Fibroblast of mammary gland (primary cell): Measurements from ENCODE around the gene HSD17B1.

Experiments
- DNase-seq: peaks from one replicate; pipeline ENCODE4 v3.0.0-alpha.2; 2010; ENCODE audit warnings: low read depth
- H3K4me3 ChIP-seq: 2 replicates; pipeline ENCODE4 v1.5.1; 2011; ENCODE audit warnings: low read depth, mild to moderate bottlenecking, low read length, moderate library complexity; ENCODE audit not compliant: control insufficient read depth
- TF ChIP-seq, protein P1 (sequence below): conservative IDR thresholded peaks from 2 replicates; pipeline ENCODE4 v1.5.1; 2011; ENCODE audit warnings: low read depth, low read length, inconsistent platforms; ENCODE audit not compliant: control insufficient read depth, insufficient read depth

The HSD17B1 gene

GRCh38 chr17:42566215-42566882 lies 13.6 kb downstream of the HSD17B1 start:
- H3K4me3 ChIP-seq = peak overlapping the region; percentile 85
- TF ChIP-seq, protein P1, sequence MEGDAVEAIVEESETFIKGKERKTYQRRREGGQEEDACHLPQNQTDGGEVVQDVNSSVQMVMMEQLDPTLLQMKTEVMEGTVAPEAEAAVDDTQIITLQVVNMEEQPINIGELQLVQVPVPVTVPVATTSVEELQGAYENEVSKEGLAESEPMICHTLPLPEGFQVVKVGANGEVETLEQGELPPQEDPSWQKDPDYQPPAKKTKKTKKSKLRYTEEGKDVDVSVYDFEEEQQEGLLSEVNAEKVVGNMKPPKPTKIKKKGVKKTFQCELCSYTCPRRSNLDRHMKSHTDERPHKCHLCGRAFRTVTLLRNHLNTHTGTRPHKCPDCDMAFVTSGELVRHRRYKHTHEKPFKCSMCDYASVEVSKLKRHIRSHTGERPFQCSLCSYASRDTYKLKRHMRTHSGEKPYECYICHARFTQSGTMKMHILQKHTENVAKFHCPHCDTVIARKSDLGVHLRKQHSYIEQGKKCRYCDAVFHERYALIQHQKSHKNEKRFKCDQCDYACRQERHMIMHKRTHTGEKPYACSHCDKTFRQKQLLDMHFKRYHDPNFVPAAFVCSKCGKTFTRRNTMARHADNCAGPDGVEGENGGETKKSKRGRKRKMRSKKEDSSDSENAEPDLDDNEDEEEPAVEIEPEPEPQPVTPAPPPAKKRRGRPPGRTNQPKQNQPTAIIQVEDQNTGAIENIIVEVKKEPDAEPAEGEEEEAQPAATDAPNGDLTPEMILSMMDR = no peak
- no peak for DNase-seq

DNA sequence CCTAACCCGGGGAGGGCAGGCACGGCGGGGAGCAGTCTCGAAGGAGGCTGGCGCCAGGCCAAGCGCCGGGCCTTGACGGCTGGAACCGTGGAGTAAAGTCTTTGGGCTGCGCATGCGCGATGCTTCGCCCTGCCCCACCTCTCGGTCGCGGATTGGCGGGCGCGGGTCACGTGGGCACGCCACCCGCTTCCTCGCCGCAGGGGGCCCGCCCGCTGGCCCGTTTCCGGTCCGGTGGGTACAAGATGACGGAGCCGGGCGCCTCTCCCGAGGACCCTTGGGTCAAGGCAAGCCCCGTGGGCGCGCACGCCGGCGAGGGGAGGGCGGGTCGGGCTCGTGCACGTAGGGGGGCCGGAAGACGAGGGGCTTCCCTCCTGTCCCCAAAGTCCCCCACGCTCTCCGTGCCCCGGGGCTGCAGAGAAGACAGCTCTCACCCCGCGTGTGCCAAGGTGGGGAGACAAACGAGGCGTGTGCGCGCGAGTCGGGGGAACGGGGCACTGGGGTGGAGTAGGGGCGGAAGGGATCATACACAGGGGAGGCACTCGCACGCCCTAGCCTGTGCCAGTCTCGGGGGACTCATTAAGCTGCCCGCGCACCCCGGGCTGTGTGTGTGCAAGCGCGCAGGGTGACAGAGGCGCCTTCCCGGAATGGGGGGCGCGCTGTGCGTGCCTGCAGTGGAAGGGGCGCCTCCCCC lies 14.3 kb downstream of the HSD17B1 start, which contains the start of gene MLX:
Gene MLX (plus strand): TSS at position 218 of the 691 bp plus-strand sequence. CDS start 25 bp downstream, at position 243.
- TF ChIP-seq, protein P1 = no peak
- peak; percentile 86 for DNase-seq
- H3K4me3 ChIP-seq = peak within 1 kb of the TSS; percentile 85

DNA sequence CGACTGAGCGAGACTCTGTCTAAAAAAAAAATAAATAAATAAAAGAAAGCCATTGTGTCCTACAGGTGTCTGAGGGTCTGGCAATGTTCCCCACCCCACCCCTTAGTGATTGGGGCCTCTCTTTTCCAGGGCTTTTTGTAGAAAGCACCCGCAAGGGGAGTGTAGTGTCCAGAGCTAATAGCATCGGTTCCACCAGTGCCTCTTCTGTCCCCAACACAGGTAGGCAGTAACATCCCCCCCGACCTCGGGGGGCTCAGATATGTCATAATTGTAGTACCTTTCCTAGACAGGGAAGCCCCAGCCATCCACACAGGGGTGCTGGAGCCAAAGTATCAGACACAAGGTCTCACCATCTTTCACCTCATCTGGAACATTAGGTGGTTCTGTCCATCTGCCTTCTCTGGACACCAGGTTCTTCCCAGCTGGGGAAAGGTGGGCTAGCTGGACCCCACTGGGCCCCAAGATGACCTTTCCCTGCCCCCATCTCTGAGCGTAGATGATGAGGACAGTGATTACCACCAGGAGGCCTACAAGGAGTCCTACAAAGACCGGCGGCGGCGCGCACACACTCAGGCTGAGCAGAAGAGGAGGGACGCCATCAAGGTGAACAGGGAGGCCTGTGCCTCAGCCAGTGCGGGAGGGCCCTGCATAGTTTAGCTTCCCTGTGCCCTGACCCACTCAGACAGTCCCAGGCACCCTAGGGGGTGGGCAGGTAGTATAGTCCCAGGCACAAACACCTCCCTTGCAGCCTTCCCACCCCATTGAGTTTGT lies 15.8 kb downstream of the HSD17B1 start:
- DNase-seq = no peak
- no peak overlapping the region for H3K4me3 ChIP-seq
- TF ChIP-seq, protein P1 = no peak

GRCh38 chr17:42571435-42572225 lies 18.9 kb downstream of the HSD17B1 start:
- H3K4me3 ChIP-seq = no peak overlapping the region
- DNase-seq = no peak
- TF ChIP-seq, protein P1 = no peak

GRCh38 chr17:42573095-42573494 lies 20.4 kb downstream of the HSD17B1 start:
- H3K4me3 ChIP-seq = no peak overlapping the region
- no peak for DNase-seq
- TF ChIP-seq, protein P1 = no peak

GRCh38 chr17:42574463-42574862 lies 21.7 kb downstream of the HSD17B1 start:
- no peak for DNase-seq
- TF ChIP-seq, protein P1 = no peak
- no peak overlapping the region for H3K4me3 ChIP-seq
